Cardiac muscle cell (in vitro differentiated cells and primary cell): Measurements from ENCODE around the gene HDAC10. TPM values are rescaled to one million over a fixed set of nuclear protein-coding genes. Genes with fewer than 3 reads are reported as not detected.

Source experiments
- DNase-seq, 2 donors: peaks; one replicate each; pipeline versions ENCODE4 v3.0.0 to v3.0.0-alpha.2; 2010 to 2017; ENCODE audit warnings: low read depth in 1 of 2, low spot score in 1 of 2
- H3K27ac ChIP-seq: fragments of 200-600 bp; sonication (generic); 2 replicates; pipeline ENCODE4 v1.5.1; 2016
- H3K27me3 ChIP-seq: fragments of 200-600 bp; sonication (generic); 2 replicates; pipeline ENCODE4 v1.6.0; 2016; ENCODE audit warnings: control low read depth
- H3K36me3 ChIP-seq: fragments of 200-600 bp; sonication (generic); 2 replicates; pipeline ENCODE4 v1.5.1; 2016; ENCODE audit warnings: control low read depth
- H3K4me1 ChIP-seq: fragments of 200-600 bp; sonication (generic); 2 replicates; pipeline ENCODE4 v1.8.1; 2017; ENCODE audit warnings: low read depth, mild to moderate bottlenecking, mixed run types
- H3K4me3 ChIP-seq: fragments of 200-600 bp; sonication (generic); 2 replicates; pipeline ENCODE4 v1.5.1; 2016; ENCODE audit warnings: mild to moderate bottlenecking
- H3K9me3 ChIP-seq: fragments of 200-600 bp; sonication (generic); 2 replicates; pipeline ENCODE4 v1.5.1; 2017; ENCODE audit warnings: low read depth, mild to moderate bottlenecking, control low read depth
- CTCF ChIP-seq: IDR thresholded peaks from 2 replicates; pipeline ENCODE4 v1.5.1; 2012; ENCODE audit warnings: low read depth, mild to moderate bottlenecking, low read length
- polyA plus RNA-seq: library from polyadenylated mRNA; unstranded; fragments of >200 nt; fragmentation: Nextera tagmentation; extraction: Ambion mirVana; gene quantifications from 2 replicates; pipeline ENCODE4 v1.2.1, GENCODE V29; 2016
- total RNA-seq: library from RNA; depleted of rRNA; stranded (reverse); fragments of >200 nt; gene quantifications from 2 replicates; pipeline ENCODE4 v1.2.3, GENCODE V29; 2016

The HDAC10 gene
- total and polyA plus RNA-seq, 2 experiments from 2014 or later, result 19.8 to 57.3 TPM

GRCh38 chr22:50204571-50204970, 46.5 kb downstream of the HDAC10 start:
- H3K36me3 ChIP-seq, result peaks cover 16% of the 10 kb centered on the region
- no peak overlapping the region for H3K4me3 ChIP-seq
- peaks cover 10% of the 10 kb centered on the region for H3K4me1 ChIP-seq
- TF ChIP-seq CTCF, result no peak
- H3K27me3 ChIP-seq, result no peaks in the 10 kb centered on the region
- H3K9me3 ChIP-seq, result no peaks in the 10 kb centered on the region
- H3K27ac ChIP-seq, result no peak overlapping the region
- no peak for DNase-seq

- no peak for DNase-seq
These were observed 47.8 kb downstream of the HDAC10 start for GRCh38 chr22:50203288-50203687.

GRCh38 chr22:50202130-50202666, 48.9 kb downstream of the HDAC10 start:
- no peak for TF ChIP-seq CTCF
- Histone ChIP-seq H3K27ac (no peak overlapping the region), H3K27me3 (no peaks in the 10 kb centered on the region), H3K36me3 (peaks cover 19% of the 10 kb centered on the region), H3K4me3 (peak overlapping the region; percentile 61), H3K9me3 (no peaks in the 10 kb centered on the region), H3K4me1 (peaks cover 10% of the 10 kb centered on the region)
- DNase-seq, result peak in 1 of 2 donors; percentile 11

More at GRCh38 chr22:50203288-50203687, 47.8 kb downstream of the HDAC10 start:
- Histone ChIP-seq H3K9me3 (no peaks in the 10 kb centered on the region), H3K4me3 (no peak overlapping the region), H3K27ac (no peak overlapping the region), H3K4me1 (peaks cover 10% of the 10 kb centered on the region), H3K27me3 (no peaks in the 10 kb centered on the region), H3K36me3 (peaks cover 16% of the 10 kb centered on the region)
- TF ChIP-seq CTCF, result no peak

- H3K36me3 ChIP-seq, result peaks cover 17% of the 10 kb centered on the region
- peak overlapping the region; percentile 61 for H3K4me3 ChIP-seq
- no peaks in the 10 kb centered on the region for H3K9me3 ChIP-seq
- peak overlapping the region; percentile 66 for H3K27ac ChIP-seq
- TF ChIP-seq CTCF, result no peak
- H3K27me3 ChIP-seq, result no peaks in the 10 kb centered on the region
- DNase-seq, result peak in 1 of 2 donors; percentile 49
- H3K4me1 ChIP-seq, result peaks cover 10% of the 10 kb centered on the region
These were observed 49.6 kb downstream of the HDAC10 start for GRCh38 chr22:50201191-50202129.

GRCh38 chr22:50200461-50201190, 50.4 kb downstream of the HDAC10 start, which contains the start of gene SELENOO:
Gene SELENOO, plus strand, starts transcription at chr22:50201011. Its CDS starts 26 bp downstream, at chr22:50201037.
- Histone ChIP-seq H3K36me3 (peaks cover 17% of the 10 kb centered on the region), H3K9me3 (no peaks in the 10 kb centered on the region), H3K4me3 (peak within 1 kb of the TSS; percentile 61), H3K4me1 (peaks cover 10% of the 10 kb centered on the region), H3K27ac (peak within 1 kb of the TSS; percentile 66), H3K27me3 (no peaks in the 10 kb centered on the region)
- TF ChIP-seq CTCF, result no peak
- DNase-seq, result peak; percentile 92
